ENCODE results near the gene PTER.

The PTER gene

GRCh38 chr10:16481052-16481728 lies 44.4 kb downstream of the PTER start:
- TF ChIP-seq CTCF (IDR thresholded peaks at IDR 0.05; ENCODE audit: low read depth, low read length, missing control alignments): no peak
- H3K4me3 ChIP-seq (ENCODE audit: low read depth, low read length): no peak overlapping the region
- in situ Hi-C loops (cut with HindIII; ENCODE audit: low sequenced_read_pairs): no loop called here
- DNase-seq (ENCODE audit: low read depth): no peak

GRCh38 chr10:16483241-16483917 lies 46.6 kb downstream of the PTER start:
- in situ Hi-C loops (cut with HindIII; ENCODE audit: low sequenced_read_pairs): no loop called here
- no peak for DNase-seq (ENCODE audit: low read depth)
- H3K4me3 ChIP-seq (ENCODE audit: low read depth, low read length): no peak overlapping the region
- TF ChIP-seq CTCF (IDR thresholded peaks at IDR 0.05; ENCODE audit: low read depth, low read length, missing control alignments): no peak

- in situ Hi-C loops (cut with HindIII; ENCODE audit: low sequenced_read_pairs): no loop called here
- DNase-seq (ENCODE audit: low read depth): no peak
- no peak for TF ChIP-seq CTCF (IDR thresholded peaks at IDR 0.05; ENCODE audit: low read depth, low read length, missing control alignments)
- no peak overlapping the region for H3K4me3 ChIP-seq (ENCODE audit: low read depth, low read length)
Observed at GRCh38 chr10:16490511-16490910, 53.7 kb downstream of the PTER start.

GRCh38 chr10:16491933-16492332 lies 55.1 kb downstream of the PTER start:
- no peak for DNase-seq (ENCODE audit: low read depth)
- H3K4me3 ChIP-seq (ENCODE audit: low read depth, low read length): no peak overlapping the region
- in situ Hi-C loops (cut with HindIII; ENCODE audit: low sequenced_read_pairs): no loop called here
- TF ChIP-seq CTCF (IDR thresholded peaks at IDR 0.05; ENCODE audit: low read depth, low read length, missing control alignments): no peak

GRCh38 chr10:16493884-16494536 lies 57.2 kb downstream of the PTER start:
- in situ Hi-C loops (cut with HindIII; ENCODE audit: low sequenced_read_pairs): no loop called here
- no peak for TF ChIP-seq CTCF (IDR thresholded peaks at IDR 0.05; ENCODE audit: low read depth, low read length, missing control alignments)

GRCh38 chr10:16497911-16498310 lies 61.1 kb downstream of the PTER start:
- no peak overlapping the region for H3K4me3 ChIP-seq (ENCODE audit: low read depth, low read length)
- in situ Hi-C loops (cut with HindIII; ENCODE audit: low sequenced_read_pairs): no loop called here
- DNase-seq (ENCODE audit: low read depth): no peak
- TF ChIP-seq CTCF (IDR thresholded peaks at IDR 0.05; ENCODE audit: low read depth, low read length, missing control alignments): no peak

More at GRCh38 chr10:16493884-16494536, 57.2 kb downstream of the PTER start:
- H3K4me3 ChIP-seq (ENCODE audit: low read depth, low read length): no peak overlapping the region
- DNase-seq (ENCODE audit: low read depth): no peak
